ACC112 (cell line): Measurements from ENCODE around the gene ADGRG1.

Experiments used
- H2AFZ ChIP-seq: fragments of 200-600 bp; sonication (generic); one replicate; pipeline ENCODE4 v1.6.0; 2017; ENCODE audit warnings: antibody characterized with exemption, low read length; ENCODE audit not compliant: unreplicated experiment
- H3K27ac ChIP-seq: fragments of 200-600 bp; sonication (generic); 2 replicates; pipeline ENCODE4 v1.5.1; 2014; ENCODE audit warnings: low read depth, mild to moderate bottlenecking, antibody characterized with exemption, low read length, moderate library complexity
- H3K27me3 ChIP-seq: fragments of 200-600 bp; sonication (generic); 2 replicates; pipeline ENCODE4 v1.6.1; 2014; ENCODE audit warnings: mild to moderate bottlenecking, antibody characterized with exemption, low read length, moderate library complexity, mixed read lengths; ENCODE audit not compliant: insufficient read depth
- H3K36me3 ChIP-seq: fragments of 200-600 bp; sonication (generic); 2 replicates; pipeline ENCODE4 v1.6.1; 2016; ENCODE audit warnings: mild to moderate bottlenecking, antibody characterized with exemption, low read length, moderate library complexity, mixed read lengths; ENCODE audit not compliant: insufficient read depth
- H3K4me1 ChIP-seq: fragments of 200-600 bp; sonication (generic); one replicate; pipeline ENCODE4 v1.6.1; 2016; ENCODE audit warnings: low read length, mixed read lengths; ENCODE audit not compliant: insufficient read depth, unreplicated experiment, control insufficient read depth
- H3K4me3 ChIP-seq: fragments of 200-600 bp; sonication (generic); 2 replicates; pipeline ENCODE4 v1.5.1; 2014; ENCODE audit warnings: mild to moderate bottlenecking, low read depth, low read length
- H3K79me2 ChIP-seq: fragments of 200-600 bp; sonication (generic); one replicate; pipeline ENCODE4 v1.6.0; 2016; ENCODE audit warnings: low read length; ENCODE audit not compliant: control insufficient read depth, unreplicated experiment, insufficient read depth

Gene ADGRG1

GRCh38 chr16:57690782-57691471 is 62.5 kb downstream of the ADGRG1 start:
- Histone ChIP-seq H3K4me3 (no peak overlapping the region), H3K36me3 (no peaks in the 10 kb centered on the region), H3K27ac (no peak overlapping the region), H3K4me1 (no peaks in the 10 kb centered on the region), H3K79me2 (no peaks in the 10 kb centered on the region), H2AFZ (no peak overlapping the region), H3K27me3 (peaks cover 18% of the 10 kb centered on the region)

GRCh38 chr16:57692636-57693035 is 64.2 kb downstream of the ADGRG1 start:
- no peaks in the 10 kb centered on the region for H3K4me1 ChIP-seq
- H3K79me2 ChIP-seq: no peaks in the 10 kb centered on the region
- peaks cover 12% of the 10 kb centered on the region for H3K27me3 ChIP-seq
- no peaks in the 10 kb centered on the region for H3K36me3 ChIP-seq
- no peak overlapping the region for H2AFZ ChIP-seq
- H3K4me3 ChIP-seq: no peak overlapping the region
- no peak overlapping the region for H3K27ac ChIP-seq

GRCh38 chr16:57693550-57693949 is 65.1 kb downstream of the ADGRG1 start:
- no peak overlapping the region for H3K4me3 ChIP-seq
- H3K27ac ChIP-seq: no peak overlapping the region
- H3K4me1 ChIP-seq: no peaks in the 10 kb centered on the region
- H3K79me2 ChIP-seq: no peaks in the 10 kb centered on the region
- H3K27me3 ChIP-seq: peaks cover 12% of the 10 kb centered on the region
- no peak overlapping the region for H2AFZ ChIP-seq
- H3K36me3 ChIP-seq: no peaks in the 10 kb centered on the region

- H2AFZ ChIP-seq: no peak overlapping the region
- peaks cover 12% of the 10 kb centered on the region for H3K27me3 ChIP-seq
- H3K27ac ChIP-seq: no peak overlapping the region
- no peaks in the 10 kb centered on the region for H3K79me2 ChIP-seq
- H3K36me3 ChIP-seq: no peaks in the 10 kb centered on the region
- no peak overlapping the region for H3K4me3 ChIP-seq
- H3K4me1 ChIP-seq: no peaks in the 10 kb centered on the region
These were observed 65.8 kb downstream of the ADGRG1 start for GRCh38 chr16:57694231-57694724.

- peaks cover 12% of the 10 kb centered on the region for H3K27me3 ChIP-seq
- H2AFZ ChIP-seq: no peak within 1 kb of the TSS
- H3K4me3 ChIP-seq: 0 out of 2 replicates have a peak within 1 kb of the TSS, but pooled peaks have one; percentile 35
- no peak within 1 kb of the TSS for H3K27ac ChIP-seq
- no peaks in the 10 kb centered on the region for H3K79me2 ChIP-seq
- no peaks in the 10 kb centered on the region for H3K4me1 ChIP-seq
- no peaks in the 10 kb centered on the region for H3K36me3 ChIP-seq
These were observed 66.6 kb downstream of the ADGRG1 start, which contains the start of gene DRC7 for GRCh38 chr16:57694725-57695679. Gene DRC7, plus strand, starts transcription at chr16:57694806. Its CDS starts 3,144 bp downstream, at chr16:57697950.

- H2AFZ ChIP-seq: no peak overlapping the region
- no peak overlapping the region for H3K27ac ChIP-seq
- H3K36me3 ChIP-seq: no peaks in the 10 kb centered on the region
- no peak overlapping the region for H3K4me3 ChIP-seq
- peaks cover 12% of the 10 kb centered on the region for H3K27me3 ChIP-seq
- H3K79me2 ChIP-seq: no peaks in the 10 kb centered on the region
- H3K4me1 ChIP-seq: no peaks in the 10 kb centered on the region
These were observed 67.2 kb downstream of the ADGRG1 start for GRCh38 chr16:57695680-57696069.

GRCh38 chr16:57696240-57696639 is 67.8 kb downstream of the ADGRG1 start:
- no peak overlapping the region for H3K27ac ChIP-seq
- H3K4me1 ChIP-seq: no peaks in the 10 kb centered on the region
- H3K4me3 ChIP-seq: no peak overlapping the region
- peaks cover 12% of the 10 kb centered on the region for H3K27me3 ChIP-seq
- no peak overlapping the region for H2AFZ ChIP-seq
- no peaks in the 10 kb centered on the region for H3K36me3 ChIP-seq
- no peaks in the 10 kb centered on the region for H3K79me2 ChIP-seq

- Histone ChIP-seq H3K79me2 (no peaks in the 10 kb centered on the region), H3K36me3 (no peaks in the 10 kb centered on the region), H3K4me1 (no peaks in the 10 kb centered on the region), H3K27ac (no peak overlapping the region), H2AFZ (no peak overlapping the region), H3K27me3 (0 out of 2 replicates have a peak, but pooled peaks cover 3% of the 10 kb centered on the region), H3K4me3 (no peak overlapping the region)
These were observed 69.6 kb downstream of the ADGRG1 start for GRCh38 chr16:57697896-57698537.

GRCh38 chr16:57698812-57699405 is 70.5 kb downstream of the ADGRG1 start:
- no peaks in the 10 kb centered on the region for H3K79me2 ChIP-seq
- no peak overlapping the region for H3K27ac ChIP-seq
- no peaks in the 10 kb centered on the region for H3K36me3 ChIP-seq
- H3K4me1 ChIP-seq: no peaks in the 10 kb centered on the region
- H3K27me3 ChIP-seq: no peaks in the 10 kb centered on the region
- H2AFZ ChIP-seq: no peak overlapping the region
- H3K4me3 ChIP-seq: no peak overlapping the region

GRCh38 chr16:57699481-57699880 is 71.1 kb downstream of the ADGRG1 start:
- H3K36me3 ChIP-seq: no peaks in the 10 kb centered on the region
- H3K27me3 ChIP-seq: no peaks in the 10 kb centered on the region
- H3K79me2 ChIP-seq: no peaks in the 10 kb centered on the region
- no peak overlapping the region for H2AFZ ChIP-seq
- no peak overlapping the region for H3K4me3 ChIP-seq
- H3K27ac ChIP-seq: no peak overlapping the region
- H3K4me1 ChIP-seq: no peaks in the 10 kb centered on the region
